ENCODE data around the gene POLN.

POLN gene

DNA sequence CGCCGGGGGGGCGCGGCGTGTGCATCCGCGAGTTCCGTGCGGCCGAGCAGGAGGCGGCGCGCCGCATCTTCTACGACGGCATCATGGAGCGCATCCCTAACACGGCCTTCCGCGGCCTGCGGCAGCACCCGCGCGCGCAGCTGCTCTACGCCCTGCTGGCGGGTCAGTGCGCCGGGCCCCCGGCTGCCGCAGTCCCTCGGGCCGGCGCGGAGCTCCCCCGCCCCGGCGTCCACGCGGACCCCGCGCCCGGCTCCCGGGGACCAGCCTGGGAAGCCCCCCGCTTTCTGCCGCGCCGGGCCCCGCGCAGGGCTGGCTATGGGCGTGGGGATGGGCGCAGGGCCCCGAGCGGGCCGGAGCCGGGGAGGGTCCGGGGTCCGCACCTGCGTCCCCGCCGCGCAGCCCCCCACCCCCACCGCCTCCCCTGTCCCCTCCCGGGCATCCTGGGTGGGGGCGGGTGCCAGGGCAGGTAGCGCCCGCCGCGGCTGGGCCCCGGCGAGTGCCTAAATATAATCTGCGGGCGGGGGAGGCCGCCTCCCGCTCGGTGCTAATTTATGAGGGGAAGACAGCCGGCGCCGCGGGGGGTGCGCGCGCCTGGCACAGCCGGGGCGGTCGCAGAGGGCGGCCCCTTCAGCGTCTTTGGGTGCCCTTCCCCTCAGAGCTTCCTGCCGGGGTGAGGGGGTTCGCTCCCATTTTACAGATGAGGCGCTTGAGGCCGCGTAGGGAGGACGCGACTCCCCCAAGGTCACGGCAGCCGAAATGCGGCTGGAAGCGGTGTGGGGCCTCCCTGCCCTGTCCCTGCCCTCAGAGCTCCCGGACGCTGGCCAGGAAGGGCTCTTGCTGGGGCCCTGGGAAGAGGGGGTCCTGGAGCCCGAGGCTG, 182.0 kb downstream of the POLN start:
- no peak for DNase-seq (ENCODE audit: low read depth, low spot score)

DNA sequence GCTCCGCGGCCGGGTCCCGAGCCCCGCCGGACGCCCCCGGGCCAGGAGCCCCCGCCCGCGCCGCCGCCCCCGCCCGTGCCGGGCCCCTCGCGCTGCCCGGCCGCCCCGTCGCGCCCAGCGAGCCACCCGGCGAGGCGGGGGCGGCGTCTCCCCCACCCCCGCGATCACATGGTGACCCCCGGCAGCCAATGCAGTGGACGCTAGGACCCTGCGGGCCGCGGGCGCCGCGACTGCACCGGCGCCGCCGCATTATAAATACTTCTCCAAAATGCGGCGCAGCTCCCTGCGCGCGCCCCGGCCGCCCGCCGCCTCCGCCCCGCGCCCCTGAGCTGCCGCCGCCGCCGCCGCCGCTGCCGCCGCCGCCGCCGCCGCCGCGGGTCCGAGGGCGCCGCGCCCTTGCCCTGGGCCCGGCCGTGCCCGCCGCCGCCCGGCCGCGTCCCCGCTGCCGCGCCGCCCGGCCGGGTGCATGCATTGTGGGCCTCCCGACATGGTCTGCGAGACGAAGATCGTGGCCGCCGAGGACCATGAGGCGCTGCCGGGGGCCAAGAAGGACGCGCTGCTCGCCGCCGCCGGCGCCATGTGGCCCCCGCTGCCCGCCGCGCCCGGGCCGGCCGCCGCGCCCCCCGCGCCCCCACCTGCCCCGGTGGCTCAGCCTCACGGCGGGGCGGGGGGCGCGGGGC, 182.7 kb downstream of the POLN start, which contains the start of gene NAT8L:
Gene NAT8L, plus strand, starts transcription at position 282 of the 680 bp plus-strand sequence. Its CDS starts 185 bp downstream, at position 467.
- no peak for DNase-seq (ENCODE audit: low read depth, low spot score)

DNA sequence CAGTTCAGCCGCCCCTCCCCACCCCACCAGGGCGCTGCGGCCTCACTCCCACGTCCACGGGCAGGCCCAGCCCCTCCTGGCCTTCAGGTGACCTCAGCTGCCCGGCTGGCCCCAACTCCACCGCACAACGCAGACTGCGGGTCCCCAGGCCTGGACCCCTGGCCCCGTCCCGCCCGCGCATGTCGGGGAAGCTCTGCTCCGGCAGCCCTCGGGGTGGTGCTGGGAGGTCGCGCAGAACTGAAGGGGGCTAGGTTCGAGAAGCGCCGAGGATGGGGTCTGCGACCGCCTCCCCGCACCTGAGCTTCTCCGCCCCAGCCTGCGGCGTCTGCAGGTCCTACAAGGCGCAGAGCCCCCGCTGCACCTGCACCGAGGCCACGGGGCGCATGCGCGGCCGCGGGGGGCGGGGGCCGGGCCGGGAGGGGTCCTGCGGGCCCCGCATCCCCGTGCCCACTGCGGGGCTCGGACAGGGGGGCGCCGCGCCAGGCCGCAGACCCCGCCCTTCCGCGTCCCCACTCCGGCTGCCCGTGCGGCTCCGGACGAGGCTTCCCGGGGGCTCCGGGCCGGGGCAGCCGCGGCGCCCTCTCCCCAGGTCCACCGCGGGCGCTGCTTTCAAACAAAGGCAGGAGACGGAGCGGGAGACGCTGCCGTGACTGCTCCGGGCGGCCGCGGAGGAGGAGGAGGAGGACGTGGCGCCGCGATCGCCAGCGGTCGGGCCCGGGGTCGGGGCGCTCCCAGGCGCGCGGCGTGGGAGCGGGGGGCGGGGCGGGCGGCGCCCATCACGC, 183.5 kb downstream of the POLN start:
- no peak for DNase-seq (ENCODE audit: low read depth, low spot score)

DNA sequence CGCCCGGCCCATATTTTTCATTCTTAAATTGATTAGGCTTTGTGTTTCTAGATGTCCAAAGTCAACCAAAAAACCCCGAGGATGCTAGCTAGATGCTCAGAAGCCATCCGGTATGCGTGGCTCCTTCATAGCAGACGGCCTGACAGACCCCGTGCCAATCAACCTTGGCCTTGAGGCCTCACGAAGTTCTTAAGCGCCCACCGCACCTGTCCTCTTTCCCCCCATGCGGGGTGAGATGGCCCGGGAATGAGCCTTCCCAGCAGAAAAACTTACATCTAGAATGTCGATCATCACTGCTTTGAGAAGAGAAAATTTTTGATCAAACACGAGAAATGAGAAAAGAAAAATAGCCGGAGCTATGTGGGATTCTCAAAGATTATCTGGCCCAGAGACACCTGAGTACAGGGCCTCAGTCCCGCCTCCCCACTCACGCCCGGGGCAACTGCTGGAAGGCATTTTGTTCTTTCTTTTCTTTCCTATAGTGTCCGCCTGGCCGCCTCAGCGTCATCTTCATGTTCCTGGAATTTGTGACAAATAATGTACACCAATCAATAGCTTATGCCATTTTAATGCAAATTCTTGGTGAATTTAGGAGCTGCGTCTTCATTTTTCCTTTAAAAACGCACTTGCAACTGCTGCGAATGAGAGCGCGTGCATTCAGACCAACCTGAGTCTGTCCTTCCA, 184.4 kb downstream of the POLN start:
- DNase-seq (ENCODE audit: low read depth, low spot score) = no peak

DNA sequence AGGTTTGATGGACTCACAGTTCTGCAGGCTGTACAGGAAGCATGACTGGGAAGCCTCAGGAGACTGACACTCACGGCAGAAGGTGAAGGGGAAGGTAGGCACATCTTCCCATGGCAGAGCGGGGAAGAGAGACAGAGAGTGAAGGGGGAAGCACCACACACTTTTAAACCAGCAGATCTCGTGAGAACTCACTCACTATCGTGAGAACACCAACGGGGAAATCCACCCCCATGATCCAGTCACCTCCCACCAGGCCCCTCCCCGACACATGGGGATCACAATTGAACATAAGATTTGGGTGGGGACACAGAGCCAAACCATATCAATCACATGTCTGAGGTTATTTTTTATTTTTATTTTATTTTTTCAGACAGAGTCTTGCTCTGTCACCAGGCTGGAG, 187.7 kb downstream of the POLN start:
- DNase-seq (ENCODE audit: low read depth, low spot score) = no peak

DNA sequence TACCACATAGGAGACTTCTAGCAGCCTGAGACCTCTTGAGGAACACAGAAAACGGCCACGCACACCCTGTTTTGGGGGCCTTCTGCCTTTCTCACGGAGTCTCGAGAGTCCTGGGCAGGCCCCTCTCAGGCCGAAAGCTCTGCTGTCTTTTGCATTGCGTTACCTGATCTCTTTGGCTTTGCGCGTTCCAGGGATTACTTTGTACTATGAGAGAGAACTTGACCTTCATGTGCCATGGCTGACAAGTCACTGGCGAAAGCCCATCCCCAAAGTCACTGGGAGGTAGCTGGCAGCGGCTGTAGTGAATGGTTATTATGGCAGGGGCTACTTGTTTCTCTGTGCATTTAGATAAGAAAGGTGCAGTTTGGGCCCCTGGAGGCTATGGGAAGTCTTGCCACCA, 190.8 kb downstream of the POLN start:
- no peak for DNase-seq (ENCODE audit: low read depth, low spot score)

DNA sequence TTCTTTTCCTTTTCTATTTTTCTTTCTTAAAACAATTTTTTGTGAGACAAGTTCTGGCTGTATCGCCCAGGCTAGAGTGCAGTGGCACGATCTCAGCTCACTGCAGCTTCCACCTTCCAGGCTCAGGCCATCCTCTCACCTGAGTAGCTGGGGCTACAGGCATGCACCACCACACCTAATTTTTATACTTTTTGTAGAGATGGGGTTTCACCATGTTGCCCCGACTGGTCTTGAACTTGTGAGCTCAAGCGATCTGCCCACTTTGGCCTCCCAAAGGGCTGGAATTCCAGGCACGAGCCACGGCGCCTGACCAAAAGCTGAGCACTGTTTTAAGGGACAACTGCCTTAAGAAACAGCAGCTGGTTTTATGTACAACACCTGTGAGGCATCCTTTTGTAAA, 192.1 kb downstream of the POLN start:
- DNase-seq (ENCODE audit: low read depth, low spot score) = no peak

DNA sequence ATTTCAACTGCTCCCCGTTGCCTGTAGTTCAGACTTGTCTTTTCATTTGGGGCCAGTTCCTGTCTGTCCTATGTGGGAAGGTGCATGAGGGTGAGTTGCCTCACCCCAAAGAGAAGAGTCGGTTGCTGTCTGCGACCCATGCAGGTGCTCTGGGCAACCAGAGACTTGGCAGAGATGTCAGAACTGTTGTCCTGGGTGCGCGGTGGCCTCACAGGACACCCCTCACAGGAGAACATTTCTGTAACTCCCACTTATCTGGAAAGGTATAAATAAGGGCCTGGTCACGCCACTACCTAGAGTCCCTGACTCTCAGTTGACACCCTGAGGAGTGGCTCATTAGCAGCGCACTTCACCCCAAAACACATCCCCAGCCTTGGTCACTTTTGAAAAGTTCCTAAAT, 192.5 kb downstream of the POLN start:
- no peak for DNase-seq (ENCODE audit: low read depth, low spot score)

DNA sequence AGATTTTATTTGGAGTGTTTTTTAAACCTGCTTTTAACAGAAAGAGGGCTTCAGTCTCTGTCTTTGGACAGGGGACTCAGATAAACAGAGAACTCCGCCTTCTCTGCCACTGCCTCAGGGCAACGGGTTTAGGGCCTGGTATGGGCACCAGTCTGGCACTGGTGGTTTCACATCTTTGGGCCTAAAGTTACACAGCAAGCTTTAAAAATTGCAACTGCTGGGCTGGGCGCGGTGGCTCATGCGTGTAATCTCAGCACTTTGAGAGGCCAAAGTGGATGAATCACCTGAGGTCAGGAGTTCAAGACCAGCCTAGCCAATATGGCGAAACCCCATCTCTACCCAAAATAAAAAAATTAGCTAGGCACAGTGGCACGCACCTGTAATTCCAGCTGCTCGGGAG, 193.1 kb downstream of the POLN start:
- DNase-seq (ENCODE audit: low read depth, low spot score) = no peak

DNA sequence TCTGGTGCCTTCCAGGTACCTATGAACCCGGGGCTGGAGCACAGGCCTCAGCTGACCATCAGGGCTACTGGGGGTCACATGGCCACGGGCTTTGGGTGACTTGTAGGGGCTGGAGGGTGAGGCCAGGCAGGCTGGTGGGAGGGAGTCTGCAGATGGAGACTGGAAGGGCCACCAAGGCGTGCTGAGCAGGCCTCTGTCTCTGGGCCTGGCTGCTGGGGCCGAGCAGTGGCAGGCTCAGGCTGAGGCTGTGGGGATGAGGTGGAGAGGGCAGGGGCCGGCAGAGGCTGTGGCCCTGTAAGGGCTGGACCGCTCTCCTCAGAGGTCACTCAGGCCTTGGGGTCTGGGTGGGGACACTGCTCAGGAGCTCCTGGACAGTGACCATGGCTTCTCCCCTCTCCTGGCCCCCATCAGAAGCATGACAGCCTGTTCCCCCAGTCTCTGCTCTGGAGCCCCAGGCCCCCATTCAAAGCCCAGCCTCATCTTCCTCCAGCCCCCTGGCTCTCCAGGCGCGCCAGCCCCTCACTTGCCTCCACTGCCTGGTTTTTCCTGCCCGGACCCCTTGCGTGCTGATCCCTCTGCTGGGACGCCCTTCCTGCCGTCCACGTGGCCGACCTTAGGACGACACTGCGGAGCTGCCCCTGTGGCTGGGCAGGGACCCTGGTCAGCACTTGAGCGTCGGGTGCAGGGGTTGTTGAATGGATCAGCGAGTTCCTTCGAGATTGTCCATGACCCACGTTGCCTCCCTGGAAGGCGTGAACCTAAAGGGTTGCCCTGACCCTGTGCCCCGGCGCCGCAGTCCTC, 193.9 kb downstream of the POLN start:
- no peak for DNase-seq (ENCODE audit: low read depth, low spot score)

DNA sequence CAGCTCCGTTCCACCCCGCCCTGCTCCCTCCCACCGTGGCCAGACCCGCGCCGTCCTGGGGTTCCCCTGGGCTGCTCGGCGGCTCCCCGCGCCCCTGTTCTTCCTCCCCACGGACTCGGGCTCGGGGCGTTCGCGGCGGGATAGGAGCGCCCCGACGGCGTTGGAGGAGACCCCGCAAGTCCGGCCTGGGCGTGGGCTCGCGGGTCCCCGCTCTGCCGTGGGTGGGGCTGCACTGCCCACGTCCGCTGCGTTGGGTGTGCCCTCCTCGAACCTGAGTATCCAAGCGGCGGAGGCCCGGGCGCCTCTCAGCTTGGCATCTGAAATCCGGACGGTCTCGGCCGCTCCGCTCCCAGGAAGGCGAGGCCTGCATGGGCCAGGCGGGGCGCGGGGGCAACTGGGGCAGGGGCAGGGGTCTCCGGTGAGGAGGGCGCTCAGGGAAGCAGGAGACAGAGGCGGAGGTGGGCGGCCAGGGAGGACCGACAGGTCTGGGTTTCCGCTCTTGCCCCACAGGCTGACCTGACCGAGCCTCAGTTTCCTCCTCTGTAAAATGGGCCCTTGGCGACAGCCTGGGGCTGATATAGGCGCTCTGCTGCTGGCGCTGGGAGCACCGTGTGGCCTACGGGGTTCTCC, 194.8 kb downstream of the POLN start:
- DNase-seq (ENCODE audit: low read depth, low spot score) = no peak

DNA sequence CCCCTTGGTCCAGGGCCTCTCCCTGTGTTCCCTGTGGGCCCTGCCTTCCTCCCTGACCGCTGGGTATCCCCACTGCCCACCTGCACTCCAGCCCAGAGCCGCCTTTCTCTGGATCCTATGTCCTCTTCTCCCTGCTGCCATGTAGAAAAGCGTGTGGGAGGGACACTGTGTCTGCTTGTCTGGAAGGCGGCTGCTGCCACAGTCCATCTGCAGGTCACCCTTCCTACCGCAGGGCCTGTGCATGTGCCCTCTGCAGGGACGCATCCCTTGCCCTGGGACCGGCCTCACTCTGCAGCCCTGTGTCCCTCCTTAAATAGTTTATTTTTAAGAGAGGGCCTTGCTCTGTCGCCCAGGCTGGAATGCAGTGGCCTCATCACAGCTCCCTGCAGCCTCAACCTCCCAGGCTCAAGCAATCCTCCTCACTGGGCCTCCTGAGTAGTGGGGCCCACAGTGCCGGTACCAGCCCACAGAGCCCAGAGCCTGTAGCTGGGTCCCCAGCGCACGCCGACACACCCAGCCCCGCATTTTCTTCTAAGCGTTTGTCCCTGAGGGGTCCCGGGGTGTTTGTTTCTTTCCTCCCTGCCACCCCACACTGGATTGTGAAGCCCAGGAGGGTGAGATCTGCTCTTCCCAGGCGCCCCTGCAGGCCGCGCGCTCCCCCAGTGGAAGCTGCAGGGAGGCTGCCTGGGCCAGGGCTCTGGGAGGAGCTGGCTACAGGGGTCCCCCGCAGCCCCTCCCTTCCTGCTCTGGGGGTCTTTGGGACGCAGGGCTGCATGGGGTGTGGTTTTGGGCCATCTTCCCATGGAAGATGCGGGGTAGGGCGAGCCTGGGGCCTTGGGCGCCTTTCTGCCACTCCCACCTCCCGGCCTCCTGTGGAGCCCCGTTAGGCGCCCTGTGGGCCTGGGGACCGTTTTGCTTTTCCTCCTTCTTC, 195.6 kb downstream of the POLN start:
- no peak for DNase-seq (ENCODE audit: low read depth, low spot score)

DNA sequence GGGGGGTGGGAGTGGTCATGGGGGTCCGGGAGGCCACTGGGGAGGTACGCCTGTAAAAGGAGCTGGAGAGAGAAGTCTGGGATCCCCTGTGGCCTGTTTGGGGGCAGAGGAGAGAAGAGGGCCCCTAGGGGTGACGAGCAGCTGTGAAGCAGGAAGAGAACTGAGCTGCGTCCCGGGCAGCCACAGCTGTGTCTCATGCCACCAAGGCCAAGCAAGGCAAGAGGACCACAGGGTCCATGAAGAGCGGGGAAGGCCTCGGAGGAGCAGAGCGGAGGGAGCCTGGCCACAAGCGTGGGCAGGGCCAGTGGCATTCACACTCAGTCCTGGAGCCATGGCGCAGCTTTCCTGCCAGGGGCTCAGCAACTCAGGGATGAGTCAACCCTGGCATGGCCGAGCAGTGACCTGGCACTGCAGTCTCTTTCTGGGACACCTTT, 196.4 kb downstream of the POLN start:
- no peak for DNase-seq (ENCODE audit: low read depth, low spot score)

DNA sequence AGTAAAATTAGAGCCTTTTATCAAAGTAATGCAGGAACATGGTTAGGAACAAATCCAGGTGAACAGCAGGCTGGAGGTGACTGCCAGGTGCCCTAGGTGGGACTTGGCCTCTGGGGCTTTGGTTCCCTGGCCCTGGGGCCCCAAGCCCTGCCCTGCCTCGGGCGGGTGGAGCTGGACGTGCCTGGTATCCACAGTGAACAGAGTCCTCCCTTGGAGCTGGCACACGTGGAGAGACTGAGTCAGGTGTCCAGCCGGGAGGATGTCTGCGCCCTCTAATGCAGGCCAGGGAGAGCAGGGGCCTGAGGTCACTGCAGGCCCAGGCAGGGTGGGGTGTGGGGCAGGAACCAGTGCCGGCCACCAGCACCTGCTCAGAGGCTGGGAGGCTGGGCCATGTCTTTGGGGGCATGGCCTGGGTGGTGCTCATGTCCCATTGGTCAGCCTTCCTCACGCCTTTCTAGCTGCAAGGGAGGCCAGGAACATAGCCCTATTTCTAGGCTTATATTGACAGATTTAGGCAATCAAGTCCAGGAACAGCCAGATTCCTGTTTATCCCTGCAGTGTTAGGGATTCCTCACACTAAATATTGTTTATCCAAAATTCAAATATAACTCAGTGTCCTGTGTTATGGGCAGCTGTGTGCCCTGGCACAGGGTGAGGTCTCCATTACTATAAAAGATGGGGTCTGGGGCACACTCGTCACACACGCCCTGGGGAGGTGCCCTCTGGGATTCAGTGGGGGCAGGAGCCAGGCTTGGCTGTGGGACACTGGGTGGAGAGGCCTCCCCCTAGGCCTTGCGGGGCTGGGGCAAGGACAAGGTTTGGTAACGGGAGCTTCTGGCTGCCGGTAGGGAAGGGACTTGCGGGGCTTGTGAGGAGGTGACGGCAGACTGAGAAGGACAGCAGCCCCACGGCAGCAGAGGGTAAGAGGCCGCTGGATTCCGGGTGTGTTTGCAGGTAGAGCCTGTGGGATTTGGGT, 197.1 kb downstream of the POLN start:
- DNase-seq (ENCODE audit: low read depth, low spot score) = no peak

DNA sequence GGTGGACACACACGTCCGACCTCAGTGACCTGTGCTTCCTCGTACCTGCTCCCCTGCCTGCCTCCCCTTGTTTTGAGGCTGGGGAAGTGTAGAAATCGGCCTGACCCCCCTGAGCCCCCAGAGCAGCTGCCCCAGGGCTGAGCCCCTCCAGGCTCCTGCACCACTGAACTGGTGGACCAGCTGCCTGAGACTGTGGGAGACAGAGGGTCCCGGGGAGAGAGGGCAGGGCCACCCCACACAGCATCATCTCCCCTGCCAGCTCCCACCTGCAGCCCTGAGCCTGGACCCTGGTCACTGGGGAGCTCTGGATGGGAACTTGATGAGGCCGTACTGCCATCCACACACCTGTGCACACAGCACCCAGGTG, 197.8 kb downstream of the POLN start:
- no peak for DNase-seq (ENCODE audit: low read depth, low spot score)

DNA sequence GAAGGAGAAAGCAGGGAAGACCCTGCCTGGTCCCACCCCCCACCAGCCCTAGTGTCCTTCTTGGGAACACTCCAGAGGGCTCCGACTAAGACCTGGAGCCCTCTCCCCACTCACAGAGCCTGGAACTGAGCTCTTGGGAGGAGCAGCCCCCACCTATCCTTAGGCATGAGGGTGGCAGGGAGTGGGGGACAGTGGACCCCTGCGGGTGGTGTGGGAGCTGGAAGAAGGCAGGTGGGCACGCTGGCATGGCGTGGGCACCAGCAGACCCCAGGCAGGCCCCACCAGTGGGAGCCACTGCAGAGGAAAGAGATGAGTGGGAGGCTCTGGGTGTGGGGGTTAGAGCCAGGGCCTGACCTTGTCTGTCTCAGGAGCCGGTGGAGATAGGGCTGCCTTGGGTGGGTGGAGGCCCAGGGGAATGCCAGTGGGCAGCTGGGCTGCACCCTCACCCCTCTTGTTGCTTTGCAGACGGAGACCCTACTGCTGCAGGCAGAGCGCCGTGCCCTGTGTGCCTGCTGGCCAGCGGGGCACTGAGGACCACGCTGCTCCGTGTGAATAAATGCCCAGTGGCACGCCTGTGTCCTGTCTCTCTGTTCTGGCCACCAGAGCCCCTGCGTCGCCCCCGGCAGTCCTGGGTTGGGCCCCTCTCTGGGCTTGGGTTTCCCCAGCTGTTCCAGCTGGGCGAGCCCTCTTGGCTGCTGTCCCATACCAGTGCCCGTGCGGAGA, 198.4 kb downstream of the POLN start:
- no peak for DNase-seq (ENCODE audit: low read depth, low spot score)

DNA sequence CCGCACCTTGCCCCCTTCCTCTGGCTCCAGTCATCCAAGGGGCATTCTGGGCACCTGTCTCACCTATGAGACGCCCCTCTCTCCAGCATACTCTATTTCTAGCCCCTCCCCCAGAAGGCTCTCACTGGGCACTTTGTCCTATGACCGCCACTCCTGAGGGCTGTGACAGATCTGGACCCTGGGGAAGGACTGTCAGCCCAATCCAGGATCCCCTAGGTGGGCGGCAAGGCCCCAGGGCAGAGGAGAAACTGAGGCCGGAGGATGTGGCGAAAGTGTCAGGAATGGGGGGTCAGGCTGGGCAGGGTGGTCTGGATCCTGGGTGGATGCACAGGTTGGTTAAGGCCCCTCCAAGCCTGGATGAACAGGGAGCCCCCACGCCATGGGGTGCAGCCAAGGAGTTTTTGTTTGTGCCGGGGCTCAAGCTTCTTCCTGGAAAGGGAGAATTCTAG, 198.9 kb downstream of the POLN start:
- no peak for DNase-seq (ENCODE audit: low read depth, low spot score)

All from iPS DF 19.7 (cell line).